ENCODE data around the gene DHX30.
"Not testable (repeated sequence)": the region's sequence is repeated elsewhere in the genome, so short reads cannot be mapped to it uniquely, and the experiment has no call there.

The DHX30 gene

GRCh38 chr3:47885168-47885567, 82.2 kb downstream of the DHX30 start:
- no peak for DNase-seq

DNA sequence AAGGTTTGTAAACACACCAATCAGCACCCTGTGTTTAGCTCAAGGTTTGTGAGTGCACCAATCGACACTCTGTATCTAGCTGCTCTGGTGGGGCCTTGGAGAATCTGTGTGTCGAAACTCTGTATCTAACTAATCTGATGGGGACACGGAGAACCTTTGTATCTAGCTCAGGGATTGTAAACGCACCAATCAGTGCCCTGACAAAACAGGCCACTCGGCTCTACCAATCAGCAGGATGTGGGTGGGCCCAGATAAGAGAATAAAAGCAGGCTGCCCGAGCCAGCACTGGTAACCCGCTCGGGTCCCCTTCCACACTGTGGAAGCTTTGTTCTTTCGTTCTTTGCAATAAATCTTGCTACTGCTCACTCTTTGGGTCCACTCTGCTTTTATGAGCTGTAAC, 85.1 kb downstream of the DHX30 start:
- not testable (repeated sequence) for DNase-seq

DNA sequence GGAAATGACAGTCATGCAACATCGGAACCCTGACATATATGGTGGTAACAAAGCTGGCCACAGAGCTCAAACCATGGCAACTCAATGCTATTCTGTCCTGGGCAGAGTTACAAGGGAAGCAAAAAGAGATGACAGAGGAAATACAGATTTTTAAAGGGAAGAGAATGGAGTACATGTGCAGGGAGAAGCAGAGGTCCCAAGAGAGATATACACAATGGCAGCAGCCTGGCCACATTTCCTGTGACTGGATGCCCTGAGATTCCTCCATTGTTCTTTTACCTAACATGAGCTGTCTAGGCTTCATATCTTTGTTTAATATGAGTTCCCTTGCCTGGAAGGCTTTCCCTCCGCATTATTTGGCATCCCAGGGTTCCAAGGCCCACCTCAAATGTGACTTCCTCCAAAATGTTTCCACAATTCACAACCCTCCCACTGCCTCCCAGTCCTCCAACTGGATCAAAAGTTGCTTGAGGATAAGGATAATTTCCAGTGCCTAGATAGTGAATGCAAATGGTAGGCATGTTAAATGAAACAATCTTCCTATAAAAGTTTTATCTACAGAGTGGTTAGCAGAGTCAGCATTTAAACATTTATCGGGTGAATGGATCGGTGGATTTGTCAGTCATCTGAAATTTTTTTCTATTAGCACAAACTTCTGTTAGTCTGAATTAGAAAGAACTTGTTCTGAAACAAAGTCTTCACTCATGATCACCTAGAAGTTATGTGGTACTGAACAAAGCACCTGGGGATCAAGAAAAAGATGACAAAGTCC, 86.2 kb downstream of the DHX30 start:
- DNase-seq = no peak

- no peak for DNase-seq
Observed at GRCh38 chr3:47890126-47890827, 87.3 kb downstream of the DHX30 start.

- DNase-seq = no peak
Observed at GRCh38 chr3:47890828-47891612, 88.1 kb downstream of the DHX30 start.

DNA sequence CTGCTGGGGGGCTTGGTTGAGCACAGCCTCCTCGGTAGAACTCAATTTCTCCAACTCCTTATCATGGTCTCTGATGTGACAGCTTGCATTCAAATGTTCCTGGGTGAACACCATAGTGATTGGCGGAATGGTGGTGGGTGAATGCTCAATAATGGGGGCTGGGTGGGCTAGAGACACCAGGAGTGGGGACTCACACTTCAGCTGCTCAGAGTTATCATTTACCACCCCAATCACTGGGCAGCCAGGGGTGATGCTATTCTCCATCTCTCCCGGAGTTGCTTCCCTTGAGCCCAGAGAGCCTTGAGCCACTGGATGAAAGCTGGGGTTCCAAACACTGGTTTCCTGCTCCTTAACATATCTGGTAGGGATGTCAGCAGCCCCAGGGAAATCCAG, 88.7 kb downstream of the DHX30 start:
- no peak for DNase-seq

DNA sequence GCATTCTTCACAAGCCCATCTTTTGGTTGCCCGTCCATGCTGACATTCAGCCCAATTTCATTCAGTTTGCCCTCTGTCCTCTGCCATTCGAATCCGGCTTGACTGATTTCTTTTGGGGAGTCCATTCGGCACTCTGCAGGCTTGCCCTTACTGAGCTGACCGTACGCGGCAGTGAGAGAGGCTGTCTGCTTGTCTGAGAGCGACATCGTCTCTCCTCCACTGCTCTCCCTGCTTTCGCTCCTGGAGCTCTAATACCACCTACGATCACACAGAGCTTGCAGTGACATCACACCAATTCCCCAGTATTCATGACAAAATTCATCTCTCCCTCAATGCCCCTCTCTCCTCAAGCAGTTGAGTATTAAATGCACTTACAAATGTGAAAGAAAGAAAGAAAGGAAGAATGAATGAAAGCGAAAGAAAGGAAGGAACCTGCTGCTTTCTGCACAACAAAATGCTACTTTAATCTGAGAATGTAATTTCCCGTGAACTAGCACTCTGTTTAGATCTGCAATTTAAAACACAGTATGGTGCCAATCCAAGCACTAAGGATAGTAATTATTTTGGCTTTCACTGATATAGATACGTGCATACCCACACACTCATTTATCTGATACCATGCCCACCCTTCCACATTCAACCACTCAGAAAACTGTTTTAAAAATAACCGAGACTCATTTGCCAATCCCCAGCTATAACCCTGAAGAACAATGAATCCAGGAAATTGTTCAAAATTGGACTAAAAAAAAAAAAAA, 89.5 kb downstream of the DHX30 start:
- DNase-seq = no peak

GRCh38 chr3:47895241-47895640, 92.3 kb downstream of the DHX30 start:
- no peak for DNase-seq

DNA sequence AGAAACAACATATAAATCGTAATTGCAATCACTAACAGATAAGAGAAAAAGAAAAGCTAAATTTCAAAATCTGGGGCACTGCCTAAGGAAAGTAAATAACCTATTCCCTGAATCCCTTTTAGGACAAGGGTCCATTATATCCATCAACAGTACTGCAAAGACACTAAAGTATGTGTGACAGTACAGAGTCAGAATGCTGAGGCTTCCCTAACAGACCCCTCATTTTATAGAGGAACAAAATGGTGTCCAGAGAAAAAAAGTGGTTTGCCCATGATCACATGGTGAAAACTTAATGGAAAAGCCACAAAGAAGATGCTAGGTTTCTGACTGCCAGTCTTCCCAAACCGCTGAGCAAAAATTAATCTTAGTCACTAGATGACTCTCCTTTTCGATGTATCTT, 93.8 kb downstream of the DHX30 start:
- no peak for DNase-seq

GRCh38 chr3:47897954-47898353, 95.0 kb downstream of the DHX30 start:
- no peak for DNase-seq

DNA sequence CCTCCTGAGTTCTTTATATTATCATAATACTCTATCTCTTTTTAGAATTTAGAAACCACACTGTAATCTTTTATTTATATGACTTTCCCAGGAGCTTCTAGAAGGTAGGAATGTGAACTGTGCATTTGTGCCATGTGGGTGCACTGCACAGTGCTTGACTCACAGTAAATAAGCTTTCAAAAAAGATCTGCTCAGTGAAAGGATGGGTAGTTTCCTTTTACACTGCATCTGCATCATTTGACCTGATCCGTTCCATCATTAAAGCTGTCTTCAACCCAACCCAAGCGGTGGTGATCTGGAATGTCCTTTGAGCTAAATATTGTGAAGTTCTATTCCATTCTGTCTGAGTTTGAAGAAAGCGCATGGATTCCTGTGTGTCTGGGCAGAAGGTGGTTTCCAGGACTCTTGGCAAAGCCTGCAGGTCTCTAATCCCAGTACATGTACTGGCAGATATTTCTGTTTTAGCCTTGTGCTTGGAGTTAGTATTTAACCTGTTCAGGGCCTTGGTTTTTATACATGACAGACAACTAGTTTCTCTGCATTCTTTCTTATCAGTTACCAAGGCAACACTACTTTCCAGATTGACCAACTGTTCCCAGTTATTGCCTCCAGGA, 96.7 kb downstream of the DHX30 start:
- DNase-seq = no peak

Measured in NCI-H524 treated with DMSO at 0.1 percent for 48 hours (cell line).